NCI-H1105 treated with DMSO at 0.1 percent for 48 hours (cell line): ENCODE measurements around the gene TMEM161A.
"Not testable (repeated sequence)": the region's sequence is repeated elsewhere in the genome, so short reads cannot be mapped to it uniquely, and the experiment has no call there.

Experiments used
- DNase-seq: peaks from one replicate; lab custom pipeline; 2025; lab: John Stamatoyannopoulos, UW

Gene TMEM161A

DNA sequence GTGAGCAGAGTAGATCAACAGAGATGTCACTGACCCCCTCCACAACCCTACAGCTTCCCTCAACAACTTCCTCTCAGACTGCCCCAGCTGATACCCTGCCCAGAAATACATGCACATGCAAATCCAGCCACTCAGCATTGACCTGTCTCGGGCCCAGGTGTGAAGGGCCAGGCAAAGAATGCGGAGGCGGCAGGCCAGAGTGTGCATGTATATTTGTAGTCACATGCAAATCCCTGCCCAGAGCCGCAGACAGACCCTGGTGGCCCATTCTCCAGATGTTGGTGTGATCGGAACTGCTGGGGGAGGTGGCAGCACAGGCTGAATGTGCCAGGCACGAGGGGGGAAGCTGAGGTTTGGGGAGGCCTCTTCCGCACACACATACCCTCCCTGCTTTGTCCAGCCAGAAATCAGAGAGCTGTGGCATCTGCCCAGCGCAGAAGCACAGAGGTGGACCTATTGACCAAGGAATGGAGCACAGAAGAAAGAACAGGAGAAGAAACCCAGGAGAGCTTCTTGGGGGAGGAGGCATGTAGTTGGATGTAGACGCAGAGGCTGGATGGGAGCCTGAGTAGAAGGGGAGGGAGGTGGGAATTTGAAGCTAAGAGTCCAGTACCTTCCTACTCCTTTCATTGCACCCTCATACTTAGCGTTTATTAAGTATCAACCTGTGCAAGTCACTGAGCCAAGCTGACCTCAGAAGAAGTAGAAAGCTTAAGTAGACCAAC is 17.4 kb upstream of the TMEM161A start:
- DNase-seq, result no peak

DNA sequence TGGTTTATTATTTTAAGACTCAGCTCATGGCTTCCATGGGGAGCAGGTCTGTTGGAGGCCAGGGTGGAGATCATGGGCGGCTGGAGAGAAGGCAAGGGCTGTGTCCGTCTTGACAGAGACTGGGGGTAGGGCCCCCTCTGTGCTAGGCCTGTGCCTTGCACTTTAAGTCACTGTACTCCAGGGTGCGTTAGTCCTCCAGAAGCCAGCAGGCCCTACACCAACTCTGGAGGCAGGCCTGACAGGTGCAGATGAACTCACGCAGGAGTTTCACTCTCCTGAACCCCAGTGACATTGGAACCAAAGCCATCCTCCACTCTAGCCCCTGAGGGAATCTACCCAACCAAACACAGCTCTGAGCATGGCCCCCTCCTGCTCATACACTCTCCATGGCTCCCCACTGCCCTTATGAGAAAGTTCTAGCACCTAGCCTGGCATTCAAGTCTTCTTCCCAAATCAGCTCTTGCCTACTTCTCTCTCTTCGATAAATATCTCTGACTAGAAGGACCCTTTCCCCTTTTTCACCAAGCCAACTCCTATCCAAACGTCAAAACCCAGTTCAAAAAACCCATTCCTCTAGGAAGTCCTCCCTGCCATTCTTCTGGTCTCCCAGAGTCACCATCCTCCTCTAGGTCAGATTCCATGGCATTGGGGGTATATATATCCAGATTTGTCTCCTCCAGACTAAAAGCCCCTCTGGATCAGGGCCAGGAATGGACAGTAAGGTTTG is 16.7 kb upstream of the TMEM161A start:
- DNase-seq, result no peak

DNA sequence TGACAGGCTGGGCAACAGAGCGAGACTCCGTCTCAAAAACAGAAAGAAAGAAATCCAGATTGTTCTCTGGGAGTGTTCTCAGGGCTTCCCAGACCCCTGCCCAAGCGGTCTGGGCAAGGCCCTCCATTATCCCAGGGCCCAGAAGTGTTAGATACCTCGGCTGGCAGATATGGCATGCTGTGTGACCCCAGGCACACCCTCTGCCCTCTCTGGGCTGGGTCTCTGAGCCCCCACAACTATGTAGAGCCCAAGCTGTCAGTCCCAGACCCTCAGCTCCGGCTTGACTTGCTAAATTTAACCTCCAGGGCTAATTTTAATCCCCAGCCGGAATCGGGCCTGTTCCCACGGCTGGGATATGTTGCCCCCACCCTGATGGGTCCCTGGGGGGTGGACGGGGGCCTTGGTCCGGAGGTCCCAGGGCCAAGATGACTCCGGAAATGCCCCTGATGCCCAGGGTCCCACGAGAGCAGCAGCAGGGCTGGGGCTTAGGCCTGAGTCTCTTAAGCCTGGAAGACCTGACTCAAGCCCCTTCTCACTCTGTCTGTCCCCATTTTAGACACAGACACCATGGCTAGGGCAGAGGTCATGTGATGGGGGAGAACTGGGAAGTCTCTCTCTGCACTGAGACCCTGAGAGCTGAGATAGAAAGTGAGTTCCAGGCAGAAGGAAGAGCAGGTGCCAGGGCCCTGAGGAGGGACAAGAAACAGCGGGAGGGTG is 14.5 kb upstream of the TMEM161A start:
- no peak for DNase-seq

DNA sequence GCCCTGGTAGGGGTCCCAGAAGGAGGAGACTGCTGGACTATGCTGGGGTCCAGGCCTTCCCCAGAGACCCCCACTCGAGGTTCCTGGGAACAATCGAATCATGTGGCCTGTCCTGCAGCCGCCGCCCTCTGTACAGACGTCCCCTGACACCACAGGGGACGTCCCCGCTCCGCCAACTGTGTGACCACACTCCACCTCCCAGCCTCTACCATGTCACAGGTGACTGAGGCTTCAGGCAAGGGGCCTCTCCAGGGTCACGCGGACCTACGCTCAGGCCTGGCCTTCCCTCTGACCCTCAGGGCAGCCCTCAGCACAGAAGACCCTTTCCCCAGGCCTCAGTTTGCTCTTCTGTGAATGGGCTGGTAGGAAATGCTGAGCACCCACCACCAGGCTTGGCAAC is 13.1 kb upstream of the TMEM161A start:
- DNase-seq, result no peak

DNA sequence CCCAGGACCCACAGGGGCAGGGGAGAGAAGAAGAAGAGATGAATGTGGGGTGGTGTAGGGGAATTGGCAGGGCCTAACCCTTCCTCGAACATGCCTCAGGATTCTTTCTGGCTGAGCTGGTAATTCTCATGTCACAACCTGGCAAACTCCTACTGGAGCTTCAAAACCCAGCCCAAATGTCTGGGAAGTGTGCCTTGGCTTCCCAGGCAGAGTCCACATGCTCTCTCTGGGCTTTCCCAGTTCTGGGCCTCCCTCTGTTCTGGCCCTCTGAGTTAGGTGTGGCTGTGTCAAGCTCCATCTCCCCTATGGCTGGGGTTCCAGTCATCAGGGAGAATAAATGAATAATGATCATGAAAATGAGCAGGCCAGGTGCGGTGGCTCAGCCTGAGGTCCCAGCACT is 11.2 kb upstream of the TMEM161A start:
- no peak for DNase-seq

DNA sequence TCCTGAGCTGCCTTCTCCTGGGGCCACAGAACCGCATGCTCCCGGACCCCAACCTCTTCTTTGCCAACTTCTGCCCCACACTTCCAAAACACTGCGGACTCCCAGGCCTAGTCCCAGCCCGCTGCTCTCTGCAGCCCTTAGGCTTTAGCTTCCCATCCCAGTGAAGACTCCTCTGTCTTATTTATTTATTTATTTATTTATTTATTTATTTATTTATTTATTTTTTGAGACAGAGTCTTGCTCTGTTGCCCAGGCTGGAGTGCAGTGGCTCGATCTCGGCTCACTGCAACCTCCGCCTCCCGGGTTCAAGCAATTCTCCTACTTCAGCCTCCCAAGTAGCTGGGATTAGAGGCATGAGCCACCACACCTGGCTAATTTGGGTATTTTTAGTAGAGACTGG is 10.2 kb upstream of the TMEM161A start:
- DNase-seq, result not testable (repeated sequence)

DNA sequence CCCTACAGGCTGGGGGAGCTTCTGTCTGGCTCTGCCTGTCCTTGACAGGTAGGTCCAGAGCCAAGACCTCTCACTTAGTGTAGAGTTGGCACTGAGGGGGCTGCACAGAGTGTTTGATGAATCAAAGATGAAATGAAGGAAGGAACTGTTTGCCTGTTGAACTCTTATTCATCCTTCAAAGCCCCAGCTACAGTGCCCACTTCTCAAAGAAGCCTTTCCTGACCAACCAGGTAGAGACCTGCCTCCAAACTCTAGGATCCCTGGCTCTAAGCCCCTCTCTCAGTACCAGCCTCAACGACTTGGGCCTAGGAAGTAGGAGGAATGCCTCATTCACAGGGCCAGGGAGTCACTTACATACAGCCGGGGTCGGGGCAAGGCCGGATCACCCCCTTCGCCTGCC is 9.1 kb upstream of the TMEM161A start:
- DNase-seq, result no peak

DNA sequence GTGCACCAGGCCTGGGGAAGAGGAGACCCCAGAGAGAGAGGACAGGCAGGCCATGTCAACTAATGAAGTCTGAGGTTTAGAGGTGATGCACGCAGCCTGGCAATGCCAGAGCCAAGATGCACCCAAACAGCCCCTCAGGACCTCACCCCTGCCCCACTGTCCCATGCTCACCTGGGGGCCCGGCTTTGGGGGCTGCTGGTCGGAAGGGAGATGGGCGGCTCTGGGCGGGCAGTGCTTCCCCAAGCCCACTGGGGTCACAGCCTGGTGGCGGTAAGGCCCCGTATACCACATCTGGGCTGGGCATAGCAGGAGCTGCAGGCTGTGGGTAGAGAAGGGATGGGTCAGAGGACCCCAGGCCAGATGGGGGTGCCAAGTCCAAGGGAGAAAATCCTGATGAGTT is 8.6 kb upstream of the TMEM161A start:
- no peak for DNase-seq

DNA sequence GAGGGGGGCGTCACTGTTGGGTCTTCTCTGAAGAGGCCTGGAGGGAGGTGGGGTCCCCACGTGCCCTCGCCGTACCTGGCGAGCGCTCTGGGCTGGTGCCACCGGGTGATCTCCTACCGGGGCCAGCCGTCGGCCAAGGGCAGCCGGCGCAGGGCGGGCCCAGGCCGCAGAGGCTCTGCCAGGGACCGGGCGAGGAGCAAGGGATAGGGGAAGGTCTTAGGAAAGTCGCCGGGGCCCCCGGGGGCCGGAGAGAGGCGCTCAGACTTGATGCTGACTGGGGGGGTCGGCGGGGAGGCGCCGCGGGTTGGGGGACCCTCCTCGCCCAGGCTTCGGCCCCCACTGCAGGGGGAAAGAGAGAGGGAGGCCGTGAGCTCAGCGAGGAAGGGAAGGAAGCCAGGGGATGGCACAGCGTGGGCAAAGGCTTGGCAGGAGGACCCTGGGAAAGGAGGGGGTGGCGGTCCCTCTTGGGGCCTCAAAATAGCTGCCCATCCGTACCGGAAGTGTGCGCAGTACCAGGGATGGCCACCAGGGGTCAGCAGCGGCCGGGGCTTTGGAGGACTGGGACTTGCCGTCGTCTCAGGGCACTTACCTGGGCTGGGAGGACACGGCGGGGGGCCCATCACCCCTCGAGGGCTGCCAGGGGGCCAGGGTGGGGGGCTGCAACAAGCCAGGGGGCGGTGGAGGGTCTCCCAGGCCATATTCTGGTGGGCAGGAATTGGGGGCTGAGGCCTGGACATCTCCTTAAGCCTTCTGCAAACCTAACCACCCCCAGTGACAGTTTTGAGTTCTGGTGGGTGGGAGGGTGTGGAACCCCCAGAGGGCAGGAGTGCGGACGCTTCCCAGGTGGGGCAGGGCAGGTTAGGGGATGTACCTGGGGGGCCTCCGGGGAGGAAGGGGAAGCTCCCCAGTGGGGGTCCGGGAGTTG is 7.7 kb upstream of the TMEM161A start:
- peak; percentile 35 for DNase-seq

DNA sequence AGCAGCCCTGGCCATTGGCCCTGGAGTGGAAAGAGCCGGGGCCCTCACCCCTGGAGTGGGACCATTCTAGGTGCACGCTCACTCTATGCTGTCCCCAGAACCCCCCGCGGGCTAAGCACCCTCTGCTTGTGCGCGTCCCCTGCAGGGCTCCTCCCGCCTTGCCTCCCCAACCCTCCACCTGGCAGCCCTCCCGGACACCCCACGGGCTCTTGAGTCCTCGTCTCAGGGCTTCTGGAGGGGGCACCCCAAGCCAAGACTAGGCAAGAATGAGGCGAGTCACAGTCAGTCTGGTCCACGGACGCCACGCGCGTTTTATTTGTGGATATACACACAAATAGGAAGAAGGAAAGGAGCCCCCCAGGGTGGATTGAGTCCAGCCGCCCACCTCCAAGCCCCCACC is 7.0 kb upstream of the TMEM161A start:
- no peak for DNase-seq

DNA sequence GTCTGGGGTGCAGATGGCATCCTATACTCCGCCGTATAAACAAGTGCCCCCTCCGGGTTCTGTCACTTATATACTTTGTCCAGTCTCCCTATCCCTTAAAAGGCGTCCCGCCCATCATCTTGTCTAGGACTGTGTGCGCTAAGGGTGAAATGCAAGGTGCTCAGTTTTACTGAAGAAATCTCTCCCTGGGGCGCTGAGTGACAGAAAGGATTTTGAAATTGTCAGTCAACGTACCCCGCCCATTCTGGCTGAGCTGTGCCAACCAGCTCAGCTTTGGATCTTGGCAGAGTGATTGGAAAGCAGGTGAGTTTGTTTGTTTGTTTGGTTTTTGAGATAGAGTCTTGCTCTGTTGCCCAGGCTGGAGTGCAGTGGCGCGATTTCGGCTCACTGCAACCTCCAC is 4.1 kb upstream of the TMEM161A start:
- no peak for DNase-seq

DNA sequence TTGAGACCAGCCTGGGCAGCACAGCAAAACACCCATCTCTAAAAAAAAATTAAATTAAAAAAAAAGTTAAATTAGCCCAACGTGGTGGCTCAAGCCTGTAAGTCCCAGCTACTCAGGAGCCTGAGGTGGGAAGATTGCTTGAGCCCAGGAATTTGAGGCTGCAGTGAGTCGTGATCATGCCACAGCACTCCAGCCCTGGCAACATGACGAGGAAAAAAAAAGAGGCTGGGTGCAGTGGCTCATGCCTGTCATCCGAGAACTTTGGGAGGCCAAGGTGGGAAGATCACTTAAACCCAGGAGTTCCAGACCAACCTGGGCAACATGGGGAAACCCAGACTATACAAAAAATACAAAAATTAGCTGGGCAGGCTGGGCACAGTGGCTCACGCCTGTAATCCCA is 2.2 kb upstream of the TMEM161A start:
- no peak for DNase-seq

DNA sequence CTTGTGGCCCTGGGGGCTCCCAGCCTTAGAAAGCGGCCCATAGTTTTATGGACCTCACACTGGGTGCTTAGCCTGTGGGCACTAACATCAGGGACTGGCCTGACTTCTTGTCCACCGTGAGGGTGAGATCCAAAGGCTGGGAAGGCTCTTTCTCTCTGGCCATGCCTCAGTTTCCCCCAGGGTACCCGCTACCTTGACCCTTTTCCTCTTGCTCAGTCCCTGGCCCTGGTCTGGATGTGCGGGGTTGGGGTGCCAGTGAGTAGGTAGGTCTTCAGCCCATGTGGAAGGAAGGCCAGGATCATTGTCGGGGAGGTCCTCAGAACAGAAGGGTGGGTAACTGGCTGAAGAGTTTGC is 1.6 kb upstream of the TMEM161A start:
- DNase-seq, result no peak

DNA sequence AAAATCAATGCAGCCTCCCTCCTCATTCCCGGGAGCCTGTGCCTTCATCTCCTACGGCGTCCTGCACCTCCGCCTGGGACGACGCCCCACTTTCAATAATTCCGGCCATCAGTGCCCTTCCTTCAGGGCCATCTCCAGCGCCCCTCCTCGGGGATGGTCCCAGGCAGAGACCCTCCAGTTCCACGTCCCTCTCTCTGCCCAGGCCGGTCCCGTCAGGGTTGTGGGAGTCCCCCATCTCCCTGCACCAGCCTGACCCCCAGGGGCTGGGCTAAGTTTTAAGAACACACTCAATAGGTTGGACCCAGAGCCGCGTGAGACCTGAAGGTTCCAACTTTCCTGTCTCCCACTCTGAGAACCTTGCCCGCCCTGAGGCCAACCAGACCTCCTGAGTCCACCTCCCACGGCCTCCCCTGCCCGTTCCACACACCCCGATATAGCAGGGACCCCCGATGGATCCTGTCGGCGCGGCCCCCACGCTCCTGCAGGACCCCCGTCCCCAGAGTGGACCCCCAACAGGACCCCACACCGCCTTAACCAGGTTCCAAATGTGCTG is 646 bp downstream of the TMEM161A start:
- no peak for DNase-seq

DNA sequence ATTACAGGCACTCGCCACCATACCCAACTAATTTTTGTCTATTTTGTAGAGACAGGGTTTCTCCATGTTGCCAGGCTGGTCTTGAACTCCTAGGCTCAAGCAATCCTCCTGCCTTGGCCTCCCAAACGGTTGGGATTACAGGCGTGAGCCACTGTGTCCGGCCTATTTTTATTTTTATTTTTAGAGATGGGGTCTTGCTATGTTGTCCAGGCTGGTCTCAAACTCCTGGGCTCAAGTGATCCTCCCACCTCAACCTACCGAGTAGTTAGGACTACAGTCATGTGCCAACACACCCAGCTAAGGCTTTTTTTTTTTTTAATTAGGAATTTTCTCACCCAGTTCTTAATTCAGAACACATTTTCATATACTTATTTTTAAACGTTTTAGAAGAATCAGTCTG is 2.6 kb downstream of the TMEM161A start:
- not testable (repeated sequence) for DNase-seq

DNA sequence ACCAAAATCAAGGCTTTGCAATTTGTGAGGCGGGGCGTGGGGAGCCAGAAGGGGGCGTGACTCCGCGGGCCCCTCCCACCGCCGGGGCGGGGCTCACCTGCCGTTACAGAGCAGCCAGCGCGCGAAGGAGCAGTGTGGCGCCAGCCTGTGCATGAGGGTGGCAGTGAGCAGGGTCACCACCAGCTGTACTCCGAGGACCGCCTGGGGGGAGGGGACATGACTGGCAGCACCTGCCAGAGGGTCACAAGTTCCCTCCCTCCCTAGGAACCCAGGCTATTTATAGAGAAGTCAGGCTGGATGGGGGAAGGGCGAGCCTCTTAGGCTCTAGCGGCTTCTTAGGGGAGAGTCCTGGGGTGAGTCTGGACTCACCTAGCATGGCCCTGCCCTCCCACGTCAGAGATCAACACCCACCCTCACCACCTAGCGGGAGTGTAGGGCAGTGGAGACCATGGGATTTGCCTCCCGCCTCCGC is 3.6 kb downstream of the TMEM161A start:
- peak; percentile 8 for DNase-seq

DNA sequence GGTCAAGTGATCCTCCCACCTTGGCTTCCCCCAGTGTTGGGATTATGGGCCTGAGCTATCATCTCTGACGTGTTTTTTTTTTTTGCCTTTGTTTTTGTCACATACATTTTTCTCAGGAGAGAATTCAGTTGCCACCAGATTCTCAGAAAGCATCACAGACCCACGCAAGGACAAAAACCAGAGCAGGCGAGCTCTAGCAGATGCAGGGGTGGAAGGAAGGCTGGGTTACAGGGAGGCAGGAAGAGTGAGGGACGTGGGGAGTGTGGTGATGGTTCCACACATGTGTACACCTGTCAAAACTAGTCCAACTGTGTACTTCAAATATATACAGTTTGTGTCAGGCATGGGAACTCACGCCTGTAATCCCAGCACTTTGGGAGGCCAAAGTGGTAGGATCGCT is 4.3 kb downstream of the TMEM161A start:
- no peak for DNase-seq

DNA sequence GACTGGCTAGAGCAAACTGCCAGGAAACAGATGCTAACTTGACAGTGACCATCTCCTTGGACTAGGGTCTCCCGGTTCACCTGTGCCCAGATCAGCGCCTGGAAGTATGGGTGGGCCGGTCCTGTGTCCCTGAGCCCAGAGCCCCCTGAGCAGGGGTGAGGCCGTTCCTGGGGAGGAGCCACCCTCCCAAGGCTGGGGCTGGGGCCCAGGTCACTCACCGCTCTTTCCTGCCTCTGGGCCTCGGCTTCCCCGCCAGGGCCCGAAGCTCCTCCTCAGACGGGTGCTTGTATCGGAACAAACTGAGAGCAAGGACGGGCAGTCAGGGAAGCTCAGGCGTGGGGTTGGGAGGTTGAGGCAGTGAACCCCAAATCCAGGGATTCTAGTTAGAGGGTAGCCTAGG is 5.4 kb downstream of the TMEM161A start:
- no peak for DNase-seq

DNA sequence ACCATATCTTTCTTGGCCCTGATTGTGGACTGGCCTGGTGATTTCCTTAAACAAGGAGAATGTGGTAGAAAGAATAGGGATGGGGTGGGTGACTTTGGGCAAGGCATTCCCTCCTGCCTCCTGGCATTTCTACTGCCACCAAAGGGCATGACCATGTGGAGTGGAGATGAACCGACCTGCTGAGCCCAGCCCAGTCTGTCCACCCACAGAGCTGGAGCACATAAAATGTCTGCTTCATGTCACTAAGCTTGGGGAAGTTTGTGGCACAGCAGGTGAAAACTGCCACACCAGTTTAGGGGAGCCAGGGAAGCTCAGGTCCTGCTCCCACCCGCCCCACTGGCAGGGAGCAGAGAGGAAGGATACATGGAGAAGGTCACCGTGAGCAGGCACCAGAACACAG is 6.3 kb downstream of the TMEM161A start:
- DNase-seq, result no peak

DNA sequence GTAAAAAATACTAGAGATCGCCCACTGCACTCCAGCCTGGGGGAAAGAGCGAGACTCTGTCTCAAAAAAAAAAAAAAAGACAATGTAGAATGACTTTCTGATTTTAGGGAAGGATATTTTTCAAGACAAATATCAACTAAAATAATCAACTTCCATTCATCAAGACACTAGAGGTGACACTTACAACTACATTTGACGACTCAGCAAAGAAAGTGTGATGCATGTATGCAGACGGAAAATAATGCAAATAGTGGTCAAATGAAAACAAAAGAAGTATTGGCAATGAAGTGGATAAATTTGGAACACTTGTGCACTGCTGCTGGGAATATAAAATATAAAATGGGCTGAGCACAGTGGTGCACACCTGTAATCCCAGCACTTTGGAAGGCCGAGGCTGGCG is 12.2 kb downstream of the TMEM161A start:
- no peak for DNase-seq

DNA sequence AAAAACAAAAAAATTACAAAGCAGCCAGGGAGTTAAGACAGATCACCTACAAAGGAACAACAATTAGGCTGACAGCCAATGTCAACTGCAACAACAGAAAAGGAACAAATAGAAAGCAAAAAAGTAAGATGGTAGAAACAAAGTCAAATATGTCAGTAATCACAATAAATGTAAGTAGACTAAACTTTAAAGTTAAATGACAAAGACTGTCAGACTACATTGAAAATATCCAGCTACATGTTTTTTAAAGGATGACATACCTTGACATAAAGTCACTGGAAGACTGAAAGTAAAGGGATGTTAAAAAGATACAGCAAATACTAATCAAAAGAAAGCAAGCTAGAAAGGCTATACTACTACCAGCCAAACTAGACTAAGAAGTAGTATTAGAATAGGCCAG is 14.9 kb downstream of the TMEM161A start:
- DNase-seq, result no peak

DNA sequence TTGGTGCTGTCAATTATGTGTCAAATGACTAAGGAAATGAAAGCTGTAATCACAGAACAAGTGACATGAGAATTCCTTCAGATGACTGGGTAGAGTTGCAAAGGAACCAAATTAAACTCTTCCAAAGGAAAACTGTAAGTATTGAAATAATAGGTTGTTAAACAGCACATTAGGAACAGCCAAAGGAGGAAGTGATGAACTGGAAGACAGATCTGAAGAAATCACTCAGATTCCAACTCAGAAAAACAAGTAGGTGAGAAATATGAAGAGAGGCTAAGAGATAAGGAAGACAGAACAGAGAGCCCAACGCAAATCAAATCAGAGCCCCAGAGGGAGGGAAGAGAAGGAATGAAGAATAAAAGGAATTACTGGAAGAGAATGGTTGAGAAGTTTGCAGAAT is 15.4 kb downstream of the TMEM161A start:
- DNase-seq, result no peak
